ENCODE results near the gene SLC5A7.

The SLC5A7 gene

GRCh38 chr2:107992069-107992468 lies 5.7 kb downstream of the SLC5A7 start:
- TF ChIP-seq CTCF (conservative IDR thresholded peaks at IDR 0.05; ENCODE audit: low read depth, low read length) = no peak
- no peak overlapping the region for H3K4me3 ChIP-seq (ENCODE audit: low read length)
- no peak for DNase-seq (ENCODE audit: low read depth)

GRCh38 chr2:107999158-107999557 lies 12.8 kb downstream of the SLC5A7 start:
- DNase-seq (ENCODE audit: low read depth) = no peak
- no peak overlapping the region for H3K4me3 ChIP-seq (ENCODE audit: low read length)
- TF ChIP-seq CTCF (conservative IDR thresholded peaks at IDR 0.05; ENCODE audit: low read depth, low read length) = no peak

GRCh38 chr2:108010912-108011591 lies 24.7 kb downstream of the SLC5A7 start:
- no peak for DNase-seq (ENCODE audit: low read depth)
- no peak overlapping the region for H3K4me3 ChIP-seq (ENCODE audit: low read length)
- TF ChIP-seq CTCF (conservative IDR thresholded peaks at IDR 0.05; ENCODE audit: low read depth, low read length) = no peak

GRCh38 chr2:108013305-108013704 lies 27.0 kb downstream of the SLC5A7 start:
- no peak for DNase-seq (ENCODE audit: low read depth)
- TF ChIP-seq CTCF (conservative IDR thresholded peaks at IDR 0.05; ENCODE audit: low read depth, low read length) = no peak

GRCh38 chr2:108022628-108023027 lies 36.3 kb downstream of the SLC5A7 start:
- no peak for DNase-seq (ENCODE audit: low read depth)
- no peak for TF ChIP-seq CTCF (conservative IDR thresholded peaks at IDR 0.05; ENCODE audit: low read depth, low read length)
- H3K4me3 ChIP-seq (ENCODE audit: low read length) = no peak overlapping the region

More at GRCh38 chr2:108013305-108013704, 27.0 kb downstream of the SLC5A7 start:
- no peak overlapping the region for H3K4me3 ChIP-seq (ENCODE audit: low read length)

GRCh38 chr2:108023776-108024175 lies 37.5 kb downstream of the SLC5A7 start:
- no peak for DNase-seq (ENCODE audit: low read depth)
- no peak for TF ChIP-seq CTCF (conservative IDR thresholded peaks at IDR 0.05; ENCODE audit: low read depth, low read length)
- H3K4me3 ChIP-seq (ENCODE audit: low read length) = no peak overlapping the region

- H3K4me3 ChIP-seq (ENCODE audit: low read length) = no peak overlapping the region
- TF ChIP-seq CTCF (conservative IDR thresholded peaks at IDR 0.05; ENCODE audit: low read depth, low read length) = no peak
- DNase-seq (ENCODE audit: low read depth) = no peak
Measured at GRCh38 chr2:108026092-108026794, 39.9 kb downstream of the SLC5A7 start.
